ENCODE data around the gene SMIM8.

Gene SMIM8

DNA sequence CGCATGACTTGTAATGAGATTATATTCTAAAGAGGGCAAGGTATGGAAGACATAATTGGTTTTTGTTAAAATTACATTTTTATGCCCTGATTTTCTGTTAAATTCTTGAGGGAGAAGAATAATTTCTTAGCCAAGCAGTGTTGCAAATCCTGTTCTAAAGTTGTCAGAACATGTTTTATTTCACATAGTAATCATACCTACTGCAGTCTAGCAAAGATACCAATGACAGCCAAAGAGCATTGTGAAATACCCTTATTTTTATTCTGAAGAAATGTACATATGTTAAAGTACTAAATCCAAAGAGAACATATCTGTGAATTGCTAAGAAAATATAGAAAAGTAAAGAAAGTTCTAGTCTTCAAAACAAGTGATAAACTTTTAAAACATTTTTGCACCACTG is 39.6 kb upstream of the SMIM8 start:
- no peak for TF ChIP-seq CTCF (IDR thresholded peaks at IDR 0.05; ENCODE audit: low read depth, low read length, missing control alignments)
- DNase-seq (ENCODE audit: extremely low read depth, low read depth) = no peak
- H3K4me3 ChIP-seq (replicated peaks; ENCODE audit: low read depth, low read length) = no peak overlapping the region

GRCh38 chr6:87283461-87283860 is 38.9 kb upstream of the SMIM8 start:
- no peak overlapping the region for H3K4me3 ChIP-seq (replicated peaks; ENCODE audit: low read depth, low read length)
- no peak for TF ChIP-seq CTCF (IDR thresholded peaks at IDR 0.05; ENCODE audit: low read depth, low read length, missing control alignments)
- no peak for DNase-seq (ENCODE audit: extremely low read depth, low read depth)

DNA sequence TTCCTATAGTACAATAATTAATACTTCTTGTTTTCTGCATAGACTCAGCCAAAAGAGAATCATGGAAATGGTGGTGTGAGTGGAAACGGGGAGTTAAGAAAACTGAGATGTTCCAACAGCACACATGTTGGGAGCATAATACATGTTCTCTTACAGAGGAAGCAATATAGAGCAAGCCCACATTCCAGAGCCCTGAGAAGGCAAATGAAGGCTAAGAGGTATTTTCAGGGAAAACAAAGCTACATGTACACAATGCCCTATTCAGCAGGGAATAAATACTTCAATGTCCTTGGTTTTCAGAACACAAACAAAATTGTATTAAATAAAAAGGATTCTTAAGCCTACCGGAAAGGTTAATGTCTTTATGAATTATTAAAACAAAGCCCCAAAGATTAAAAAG is 35.1 kb upstream of the SMIM8 start:
- TF ChIP-seq CTCF (IDR thresholded peaks at IDR 0.05; ENCODE audit: low read depth, low read length, missing control alignments) = no peak
- no peak for DNase-seq (ENCODE audit: extremely low read depth, low read depth)
- no peak overlapping the region for H3K4me3 ChIP-seq (replicated peaks; ENCODE audit: low read depth, low read length)

DNA sequence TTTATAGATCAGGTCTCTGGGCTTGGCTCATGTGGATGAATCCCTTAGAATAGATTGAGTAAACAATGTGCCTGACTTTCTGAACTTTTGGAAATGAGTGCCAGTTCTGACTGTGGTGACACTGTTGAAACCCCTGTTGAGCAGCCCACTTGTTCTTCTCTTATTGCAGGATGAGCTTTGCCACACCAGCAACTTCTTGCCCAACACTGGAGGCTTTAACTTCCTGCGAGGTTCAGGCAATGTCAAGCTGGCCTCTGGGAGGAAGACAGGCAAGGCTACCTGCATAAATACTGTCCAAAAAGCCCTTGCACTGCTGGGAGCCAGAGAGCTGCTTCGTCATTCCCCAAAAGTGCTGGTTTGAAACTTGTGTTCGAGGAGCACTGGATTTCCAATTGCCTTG is 32.8 kb upstream of the SMIM8 start:
- DNase-seq (ENCODE audit: extremely low read depth, low read depth) = no peak
- no peak overlapping the region for H3K4me3 ChIP-seq (replicated peaks; ENCODE audit: low read depth, low read length)
- no peak for TF ChIP-seq CTCF (IDR thresholded peaks at IDR 0.05; ENCODE audit: low read depth, low read length, missing control alignments)

DNA sequence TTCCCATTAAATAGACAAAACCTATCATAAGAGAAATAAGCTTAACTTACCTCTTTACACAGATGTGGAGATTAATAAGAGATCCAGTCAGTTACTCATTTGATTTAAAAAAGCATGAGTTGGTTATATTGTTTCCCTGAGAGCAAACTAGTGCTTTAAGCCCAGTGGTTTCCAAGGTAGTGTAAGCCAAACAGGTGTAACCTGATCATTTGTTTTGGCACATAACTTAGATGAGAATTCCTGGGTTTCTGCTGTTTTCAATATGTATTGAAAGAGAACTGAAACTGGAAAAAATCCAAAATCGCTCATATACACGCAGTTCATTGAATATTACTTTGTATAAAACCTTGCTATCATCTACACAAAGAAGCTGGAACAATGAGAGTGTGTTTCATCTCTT is 30.5 kb upstream of the SMIM8 start:
- TF ChIP-seq CTCF (IDR thresholded peaks at IDR 0.05; ENCODE audit: low read depth, low read length, missing control alignments) = no peak
- no peak overlapping the region for H3K4me3 ChIP-seq (replicated peaks; ENCODE audit: low read depth, low read length)
- DNase-seq (ENCODE audit: extremely low read depth, low read depth) = no peak

DNA sequence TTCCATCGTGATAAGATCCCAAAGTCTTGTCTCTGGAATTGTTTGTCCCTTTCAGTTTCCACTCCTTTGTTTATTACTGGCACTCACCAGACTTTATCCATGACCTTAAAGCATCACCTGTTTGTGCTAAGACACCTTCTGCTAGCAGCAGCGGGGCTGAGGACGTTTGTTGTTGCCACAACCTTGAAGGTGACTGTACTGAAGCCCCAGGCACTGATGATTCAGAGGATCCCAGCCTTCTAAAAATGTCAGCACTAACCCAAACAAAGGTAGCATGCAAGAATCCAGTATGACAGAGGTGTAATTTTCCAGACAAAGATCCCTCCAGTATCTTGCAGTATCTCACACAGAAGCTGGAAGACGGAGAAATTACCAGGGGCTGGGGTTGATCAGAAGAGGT is 28.9 kb upstream of the SMIM8 start:
- H3K4me3 ChIP-seq (replicated peaks; ENCODE audit: low read depth, low read length) = no peak overlapping the region

More for the DNA sequence above, 28.9 kb upstream of the SMIM8 start:
- no peak for TF ChIP-seq CTCF (IDR thresholded peaks at IDR 0.05; ENCODE audit: low read depth, low read length, missing control alignments)
- DNase-seq (ENCODE audit: extremely low read depth, low read depth) = no peak

All from HFF-Myc (cell line).